Ishikawa (cell line): Measurements from ENCODE around the gene WSB1.

ENCODE experiments used
- CEBPB ChIP-seq: IDR thresholded peaks from 2 replicates; pipeline ENCODE4 v1.6.1; 2012
- CREB1 ChIP-seq: IDR thresholded peaks from 2 replicates; pipeline ENCODE4 v1.6.1; 2012; ENCODE audit warnings: low read depth
- EGR1 ChIP-seq: IDR thresholded peaks from 2 replicates; pipeline ENCODE4 v1.6.1; 2012
- EP300 ChIP-seq: IDR thresholded peaks from 2 replicates; pipeline ENCODE4 v1.6.1; 2012; ENCODE audit warnings: borderline replicate concordance
- FOXM1 ChIP-seq: IDR thresholded peaks from 2 replicates; pipeline ENCODE4 v1.6.1; 2012; ENCODE audit warnings: low read depth, borderline replicate concordance
- MAX ChIP-seq: IDR thresholded peaks from 2 replicates; pipeline ENCODE4 v1.6.1; 2012
- NFIC ChIP-seq: IDR thresholded peaks from 2 replicates; pipeline ENCODE4 v1.6.1; 2012
- RAD21 ChIP-seq: IDR thresholded peaks from 2 replicates; pipeline ENCODE4 v1.6.1; 2012; ENCODE audit warnings: low read depth
- REST ChIP-seq: IDR thresholded peaks from 2 replicates; pipeline ENCODE4 v1.6.1; 2012; ENCODE audit warnings: low read depth, mild to moderate bottlenecking
- TAF1 ChIP-seq: IDR thresholded peaks from 2 replicates; pipeline ENCODE4 v1.6.1; 2012; ENCODE audit warnings: low read depth, mild to moderate bottlenecking
- TCF12 ChIP-seq: IDR thresholded peaks from 2 replicates; pipeline ENCODE4 v1.6.1; 2012; ENCODE audit warnings: low read depth
- TEAD4 ChIP-seq: IDR thresholded peaks from 2 replicates; pipeline ENCODE4 v1.6.1; 2012
- USF1 ChIP-seq: IDR thresholded peaks from 2 replicates; pipeline ENCODE4 v1.6.1; 2012
- YY1 ChIP-seq: IDR thresholded peaks from 2 replicates; pipeline ENCODE4 v1.6.1; 2012; ENCODE audit warnings: low read depth
- ZBTB7A ChIP-seq: IDR thresholded peaks from 2 replicates; pipeline ENCODE4 v1.6.1; 2012; ENCODE audit warnings: low read depth

The WSB1 gene

GRCh38 chr17:27333410-27333980 lies 39.6 kb downstream of the WSB1 start:
- TF ChIP-seq CEBPB (no peak), FOXM1 (no peak), MAX (no peak), CREB1 (no peak), RAD21 (no peak), REST (no peak), EGR1 (no peak), USF1 (no peak), TAF1 (no peak), TEAD4 (no peak), ZBTB7A (no peak)

- TF ChIP-seq RAD21 (no peak), TCF12 (no peak), NFIC (no peak), TEAD4 (no peak), ZBTB7A (no peak), EGR1 (no peak), MAX (no peak), CEBPB (no peak), FOXM1 (no peak), CREB1 (no peak), YY1 (no peak), USF1 (no peak), EP300 (no peak), REST (no peak), TAF1 (no peak)
Observed at GRCh38 chr17:27336184-27336583, 42.3 kb downstream of the WSB1 start.

- TF ChIP-seq TCF12 (no peak), REST (no peak), YY1 (no peak), ZBTB7A (no peak), USF1 (no peak), TEAD4 (no peak), MAX (no peak)
Observed at GRCh38 chr17:27338536-27338985, 44.6 kb downstream of the WSB1 start.

GRCh38 chr17:27339198-27339835 lies 45.4 kb downstream of the WSB1 start:
- TF ChIP-seq FOXM1 (no peak), CEBPB (no peak), EP300 (no peak), YY1 (no peak), NFIC (no peak), EGR1 (no peak), ZBTB7A (no peak), TAF1 (no peak), RAD21 (no peak), TEAD4 (no peak), CREB1 (no peak)
